ENCODE measurements around the gene ADRA2B. TPM values are rescaled to one million over a fixed set of nuclear protein-coding genes. Genes with fewer than 3 reads are reported as not detected.

Gene ADRA2B
- total RNA-seq, 1 experiment from 2014 or later, result not detected

- Mint-ChIP-seq H3K4me1 (ENCODE audit: low read depth, unreplicated experiment) (no peaks in the 10 kb centered on the region), H3K9me3 (ENCODE audit: low read depth, unreplicated experiment) (no peaks in the 10 kb centered on the region), H3K4me3 (ENCODE audit: low read depth, unreplicated experiment) (no peak overlapping the region), H3K27me3 (ENCODE audit: unreplicated experiment) (peaks cover 56% of the 10 kb centered on the region), H3K36me3 (ENCODE audit: insufficient read depth, unreplicated experiment) (no peaks in the 10 kb centered on the region), H3K27ac (ENCODE audit: unreplicated experiment) (no peak overlapping the region)
- BruUV-seq (replicated peaks), result no TSS peak
- intact Hi-C loops (cut with micrococcal nuclease; ENCODE audit: unreplicated experiment), result no loop called here
- CTCF ChIA-PET, result interaction anchor here (0.6 to 1.2 kb wide), 2 partner anchors 9 to 16 kb away, joined by 4 to 6 read pairs; partner anchors contain the start of gene ADRA2B
- no peak for TF ChIP-seq CTCF (IDR thresholded peaks at IDR 0.05; ENCODE audit: unreplicated experiment)
- no peak for DNase-seq
Measured at GRCh38 chr2:96107708-96108065, 8.7 kb downstream of the ADRA2B start.

GRCh38 chr2:96106991-96107707, 9.2 kb downstream of the ADRA2B start:
- Mint-ChIP-seq H3K4me1 (ENCODE audit: low read depth, unreplicated experiment) (no peaks in the 10 kb centered on the region), H3K9me3 (ENCODE audit: low read depth, unreplicated experiment) (no peaks in the 10 kb centered on the region), H3K27me3 (ENCODE audit: unreplicated experiment) (peaks cover 56% of the 10 kb centered on the region), H3K27ac (ENCODE audit: unreplicated experiment) (no peak overlapping the region), H3K4me3 (ENCODE audit: low read depth, unreplicated experiment) (no peak overlapping the region), H3K36me3 (ENCODE audit: insufficient read depth, unreplicated experiment) (no peaks in the 10 kb centered on the region)
- no peak for DNase-seq
- BruUV-seq (replicated peaks), result no TSS peak
- CTCF ChIA-PET, result interaction anchor here (0.6 to 1.2 kb wide), 3 partner anchors 9 to 214 kb away, joined by 4 to 6 read pairs (median 4); partner anchors contain the start of gene ADRA2B
- intact Hi-C loops (cut with micrococcal nuclease; ENCODE audit: unreplicated experiment), result no loop called here
- no peak for TF ChIP-seq CTCF (IDR thresholded peaks at IDR 0.05; ENCODE audit: unreplicated experiment)

GRCh38 chr2:96105994-96106715, 10.2 kb downstream of the ADRA2B start:
- H3K4me1 Mint-ChIP-seq (ENCODE audit: low read depth, unreplicated experiment), result no peaks in the 10 kb centered on the region
- intact Hi-C loops (cut with micrococcal nuclease; ENCODE audit: unreplicated experiment), result no loop called here
- no peaks in the 10 kb centered on the region for H3K36me3 Mint-ChIP-seq (ENCODE audit: insufficient read depth, unreplicated experiment)
- no peak overlapping the region for H3K27ac Mint-ChIP-seq (ENCODE audit: unreplicated experiment)
- H3K27me3 Mint-ChIP-seq (ENCODE audit: unreplicated experiment), result peaks cover 62% of the 10 kb centered on the region
- DNase-seq, result no peak
- no peak for TF ChIP-seq CTCF (IDR thresholded peaks at IDR 0.05; ENCODE audit: unreplicated experiment)
- H3K9me3 Mint-ChIP-seq (ENCODE audit: low read depth, unreplicated experiment), result no peaks in the 10 kb centered on the region
- no peak overlapping the region for H3K4me3 Mint-ChIP-seq (ENCODE audit: low read depth, unreplicated experiment)
- CTCF ChIA-PET, result interaction anchor here (0.7 kb wide), 1 partner anchor 215 kb away, joined by 4 read pairs; no protein-coding TSS in a partner anchor
- no TSS peak for BruUV-seq (replicated peaks)

GRCh38 chr2:96105152-96105915, 11.0 kb downstream of the ADRA2B start:
- Mint-ChIP-seq H3K9me3 (ENCODE audit: low read depth, unreplicated experiment) (no peaks in the 10 kb centered on the region), H3K27me3 (ENCODE audit: unreplicated experiment) (peaks cover 70% of the 10 kb centered on the region), H3K36me3 (ENCODE audit: insufficient read depth, unreplicated experiment) (no peaks in the 10 kb centered on the region), H3K4me1 (ENCODE audit: low read depth, unreplicated experiment) (no peaks in the 10 kb centered on the region), H3K4me3 (ENCODE audit: low read depth, unreplicated experiment) (no peak overlapping the region), H3K27ac (ENCODE audit: unreplicated experiment) (no peak overlapping the region)
- TF ChIP-seq CTCF (IDR thresholded peaks at IDR 0.05; ENCODE audit: unreplicated experiment), result no peak
- intact Hi-C loops (cut with micrococcal nuclease; ENCODE audit: unreplicated experiment), result no loop called here
- no peak for DNase-seq
- CTCF ChIA-PET, result interaction anchor here (1.7 kb wide), 1 partner anchor 69 kb away, joined by 5 read pairs; no protein-coding TSS in a partner anchor
- no TSS peak for BruUV-seq (replicated peaks)

Data from Calu3 (cell line).